HTERT RPE-1 (cell line): ENCODE results near the gene MOV10.

ENCODE experiments used
- in situ Hi-C: fragments of 300-500 bp; cut with MboI; formaldehyde crosslinking; loops from 4 replicates; pipeline ENCODE4 v1.14.3; 2020; ENCODE audit warnings: low sequenced_read_pairs

MOV10 gene

GRCh38 chr1:112674986-112675727 is 698 bp downstream of the MOV10 start:
- in situ Hi-C loops: no loop called here

GRCh38 chr1:112675728-112676381 is 1.4 kb downstream of the MOV10 start:
- in situ Hi-C loops: no loop called here

GRCh38 chr1:112676543-112676942 is 2.1 kb downstream of the MOV10 start:
- in situ Hi-C loops: no loop called here

- in situ Hi-C loops: no loop called here
These were observed 3.0 kb downstream of the MOV10 start for GRCh38 chr1:112677501-112677900.

GRCh38 chr1:112678605-112679004 is 4.1 kb downstream of the MOV10 start:
- in situ Hi-C loops: no loop called here

- in situ Hi-C loops: no loop called here
These were observed 11.5 kb downstream of the MOV10 start for GRCh38 chr1:112685913-112686312.

- in situ Hi-C loops: no loop called here
These were observed 12.0 kb downstream of the MOV10 start for GRCh38 chr1:112686417-112686816.

GRCh38 chr1:112686835-112687234 is 12.4 kb downstream of the MOV10 start:
- in situ Hi-C loops: no loop called here

GRCh38 chr1:112687361-112687760 is 12.9 kb downstream of the MOV10 start:
- in situ Hi-C loops: no loop called here

- in situ Hi-C loops: no loop called here
These were observed 13.5 kb downstream of the MOV10 start for GRCh38 chr1:112687785-112688496.

GRCh38 chr1:112688781-112689193 is 14.3 kb downstream of the MOV10 start:
- in situ Hi-C loops: no loop called here

GRCh38 chr1:112689196-112689841 is 14.9 kb downstream of the MOV10 start:
- in situ Hi-C loops: no loop called here

GRCh38 chr1:112689842-112690237 is 15.4 kb downstream of the MOV10 start:
- in situ Hi-C loops: no loop called here

- in situ Hi-C loops: no loop called here
These were observed 18.2 kb downstream of the MOV10 start for GRCh38 chr1:112692681-112693080.

- in situ Hi-C loops: no loop called here
These were observed 19.4 kb downstream of the MOV10 start for GRCh38 chr1:112693821-112694220.

- in situ Hi-C loops: no loop called here
These were observed 20.0 kb downstream of the MOV10 start for GRCh38 chr1:112694363-112694929.

GRCh38 chr1:112695276-112695675 is 20.8 kb downstream of the MOV10 start:
- in situ Hi-C loops: no loop called here

- in situ Hi-C loops: no loop called here
These were observed 22.3 kb downstream of the MOV10 start for GRCh38 chr1:112696578-112697314.

GRCh38 chr1:112697781-112698201 is 23.3 kb downstream of the MOV10 start:
- in situ Hi-C loops: no loop called here
